Suprapubic skin (tissue), 4 donors: Measurements from ENCODE around the gene DPP9. TPM values are rescaled to one million over a fixed set of nuclear protein-coding genes. Genes with fewer than 3 reads are reported as not detected.
"Not testable (repeated sequence)": the region's sequence is repeated elsewhere in the genome, so short reads cannot be mapped to it uniquely, and the experiment has no call there.

Experiments used
- DNase-seq, 2 donors: peaks; one replicate each; pipeline ENCODE4 v3.0.0-alpha.2; 2019; ENCODE audit warnings: low spot score in 2 of 2
- H3K27ac ChIP-seq: fragments of 200-600 bp; sonication (generic); one replicate; pipeline ENCODE4 v1.5.1; 2019
- H3K27me3 ChIP-seq: fragments of 200-600 bp; sonication (generic); one replicate; pipeline ENCODE4 v1.5.1; 2019
- H3K36me3 ChIP-seq: fragments of 200-600 bp; sonication (generic); one replicate; pipeline ENCODE4 v1.5.1; 2019
- H3K4me1 ChIP-seq: fragments of 200-600 bp; sonication (generic); one replicate; pipeline ENCODE4 v1.5.1; 2019
- H3K4me3 ChIP-seq: fragments of 200-600 bp; sonication (generic); one replicate; pipeline ENCODE4 v1.5.1; 2019; ENCODE audit warnings: mild to moderate bottlenecking
- H3K9me3 ChIP-seq: fragments of 200-600 bp; sonication (generic); one replicate; pipeline ENCODE4 v1.5.1; 2019
- EP300 ChIP-seq: sonication (generic); formaldehyde crosslinking; IDR thresholded peaks from one replicate; pipeline ENCODE4 v1.6.1; 2017; ENCODE audit warnings: antibody characterized with exemption
- POLR2A ChIP-seq, 2 donors: fragments of 450-650 bp; IDR thresholded peaks; one replicate each; pipeline ENCODE4 v1.6.1; 2017; ENCODE audit warnings: antibody characterized with exemption in 2 of 2, mild to moderate bottlenecking in 2 of 2, moderate library complexity in 2 of 2
- POLR2AphosphoS5 ChIP-seq, 3 donors: sonication (generic); formaldehyde crosslinking; IDR thresholded peaks; one replicate each; pipeline ENCODE4 v1.6.1; 2017; ENCODE audit warnings: antibody characterized with exemption in 3 of 3
- WGBS: methylation state at CpG from one replicate; pipeline ENCODE4 v1.1.5; 2018; 5-methylcytosine and 5-hydroxymethylcytosine counted together
- total RNA-seq, 4 donors: library from RNA; depleted of rRNA; stranded (reverse); fragments of >200 nt; gene quantifications; one replicate each; pipeline ENCODE4 v1.1.0, GENCODE V29; 2016
- TF ChIP-seq, protein P1 (sequence below), 2 donors: fragments of 200-600 bp in 1 of 2; fragments of 450-650 bp in 1 of 2; sonication (generic) in 1 of 2; IDR thresholded peaks; one replicate each; pipeline ENCODE4 v1.5.1; 2016 to 2019; ENCODE audit warnings: antibody characterized with exemption in 2 of 2, mild to moderate bottlenecking in 1 of 2, moderate library complexity in 1 of 2

DPP9 gene
- total RNA-seq, 4 donors from 2014 or later, result 51.2 to 126 (median 84.1) TPM

DNA sequence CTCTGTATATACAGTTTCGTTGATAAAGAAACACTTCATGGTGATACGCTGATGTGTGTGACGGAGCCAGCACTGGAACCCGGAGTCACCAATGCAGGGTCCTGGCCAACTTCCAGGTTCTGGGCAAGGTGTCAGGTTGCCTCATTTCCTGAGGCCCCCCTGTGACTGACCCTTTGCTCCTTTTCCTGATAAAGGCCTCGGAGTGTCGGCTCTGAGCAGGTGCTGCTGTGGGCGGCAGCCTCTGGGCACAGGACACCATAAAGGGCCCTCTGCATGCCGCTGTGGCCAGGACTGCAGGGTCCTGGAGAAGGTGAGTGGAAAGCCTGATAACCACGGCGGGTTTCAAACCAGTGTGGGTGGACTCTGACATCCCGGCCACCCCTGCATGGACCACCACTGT is 36.2 kb downstream of the DPP9 start:
- no peaks in the 10 kb centered on the region for H3K9me3 ChIP-seq
- TF ChIP-seq POLR2A (IDR thresholded peaks at IDR 0.05) (no peak), POLR2AphosphoS5 (IDR thresholded peaks at IDR 0.05) (no peak), EP300 (no peak)
- TF ChIP-seq, protein P1, sequence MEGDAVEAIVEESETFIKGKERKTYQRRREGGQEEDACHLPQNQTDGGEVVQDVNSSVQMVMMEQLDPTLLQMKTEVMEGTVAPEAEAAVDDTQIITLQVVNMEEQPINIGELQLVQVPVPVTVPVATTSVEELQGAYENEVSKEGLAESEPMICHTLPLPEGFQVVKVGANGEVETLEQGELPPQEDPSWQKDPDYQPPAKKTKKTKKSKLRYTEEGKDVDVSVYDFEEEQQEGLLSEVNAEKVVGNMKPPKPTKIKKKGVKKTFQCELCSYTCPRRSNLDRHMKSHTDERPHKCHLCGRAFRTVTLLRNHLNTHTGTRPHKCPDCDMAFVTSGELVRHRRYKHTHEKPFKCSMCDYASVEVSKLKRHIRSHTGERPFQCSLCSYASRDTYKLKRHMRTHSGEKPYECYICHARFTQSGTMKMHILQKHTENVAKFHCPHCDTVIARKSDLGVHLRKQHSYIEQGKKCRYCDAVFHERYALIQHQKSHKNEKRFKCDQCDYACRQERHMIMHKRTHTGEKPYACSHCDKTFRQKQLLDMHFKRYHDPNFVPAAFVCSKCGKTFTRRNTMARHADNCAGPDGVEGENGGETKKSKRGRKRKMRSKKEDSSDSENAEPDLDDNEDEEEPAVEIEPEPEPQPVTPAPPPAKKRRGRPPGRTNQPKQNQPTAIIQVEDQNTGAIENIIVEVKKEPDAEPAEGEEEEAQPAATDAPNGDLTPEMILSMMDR (IDR thresholded peaks at IDR 0.05), result no peak
- no peak for DNase-seq
- 94% methylated on average over 5 of the region's 11 CpGs for WGBS
- H3K36me3 ChIP-seq, result peaks cover 92% of the 10 kb centered on the region
- no peak overlapping the region for H3K27ac ChIP-seq
- peaks cover 7% of the 10 kb centered on the region for H3K4me1 ChIP-seq
- H3K4me3 ChIP-seq, result no peak overlapping the region
- no peaks in the 10 kb centered on the region for H3K27me3 ChIP-seq

DNA sequence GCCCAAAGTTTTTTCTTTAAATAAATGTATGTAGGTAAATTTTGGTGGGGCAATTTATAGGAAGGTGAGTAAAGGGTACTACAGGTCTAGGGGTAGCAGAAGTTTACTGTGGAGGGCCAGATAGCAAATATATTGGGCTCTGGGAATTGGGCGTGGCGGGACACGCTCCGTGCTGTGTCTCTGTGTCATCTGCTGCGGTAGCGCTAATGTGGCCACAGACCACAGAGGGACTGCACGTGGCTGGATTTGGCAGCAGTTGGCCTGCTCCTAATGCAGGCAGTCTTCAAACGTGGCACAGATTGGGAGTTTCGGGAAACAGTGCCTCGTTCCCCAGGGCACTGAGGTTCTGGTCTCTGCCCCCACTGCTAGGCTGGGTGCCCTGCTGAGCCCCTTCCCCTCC is 36.9 kb downstream of the DPP9 start:
- TF ChIP-seq, protein P1 (IDR thresholded peaks at IDR 0.05), result no peak
- TF ChIP-seq EP300 (no peak), POLR2A (IDR thresholded peaks at IDR 0.05) (no peak)
- no peaks in the 10 kb centered on the region for H3K9me3 ChIP-seq
- H3K4me3 ChIP-seq, result no peak overlapping the region
- peaks cover under 1% of the 10 kb centered on the region for H3K4me1 ChIP-seq
- no peak overlapping the region for H3K27ac ChIP-seq
- H3K36me3 ChIP-seq, result peaks cover 94% of the 10 kb centered on the region
- H3K27me3 ChIP-seq, result no peaks in the 10 kb centered on the region
- 90% methylated on average over 9 of the region's 10 CpGs for WGBS
- no peak for DNase-seq

DNA sequence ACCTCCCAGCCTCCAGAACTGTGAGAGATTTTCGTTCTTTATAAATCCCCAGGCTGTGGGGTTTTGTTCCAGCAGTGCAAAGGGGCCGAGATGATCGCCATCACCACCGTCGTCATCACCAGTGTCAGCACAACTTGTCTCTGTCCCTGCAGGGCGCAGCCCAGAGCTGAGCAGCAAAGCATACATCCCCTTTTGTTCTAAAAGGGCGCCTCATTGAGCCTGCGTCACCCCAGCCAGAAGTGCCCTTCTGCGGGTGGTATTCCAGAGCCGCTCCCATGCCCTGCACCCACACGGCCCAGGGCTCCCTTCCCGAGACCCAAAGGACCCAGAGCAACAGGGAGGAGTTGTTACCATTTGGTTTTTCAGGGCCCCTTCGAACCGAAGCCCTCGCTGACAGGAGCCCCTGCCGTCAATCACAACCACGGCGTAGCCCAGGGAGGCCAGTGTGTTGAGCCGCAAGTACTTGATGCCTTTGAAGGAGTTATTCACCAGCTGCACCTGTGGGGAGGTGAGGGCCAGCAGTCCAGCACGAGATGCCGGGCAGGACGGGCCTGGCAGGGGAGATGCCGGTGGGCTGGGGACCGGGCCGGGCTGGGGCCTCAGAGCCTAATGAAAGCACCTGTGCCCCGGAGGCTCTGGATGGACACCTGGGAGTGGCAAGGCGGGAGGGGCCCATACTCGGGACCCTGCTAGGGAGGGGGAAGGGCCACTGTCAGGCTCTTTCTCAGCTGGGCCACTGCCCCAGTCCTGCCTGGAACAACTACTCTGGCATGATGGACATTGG is 39.1 kb downstream of the DPP9 start:
- TF ChIP-seq, protein P1 (IDR thresholded peaks at IDR 0.05), result no peak
- no peak for TF ChIP-seq POLR2AphosphoS5 (IDR thresholded peaks at IDR 0.05)
- H3K4me1 ChIP-seq, result no peaks in the 10 kb centered on the region
- peaks cover 95% of the 10 kb centered on the region for H3K36me3 ChIP-seq

DNA sequence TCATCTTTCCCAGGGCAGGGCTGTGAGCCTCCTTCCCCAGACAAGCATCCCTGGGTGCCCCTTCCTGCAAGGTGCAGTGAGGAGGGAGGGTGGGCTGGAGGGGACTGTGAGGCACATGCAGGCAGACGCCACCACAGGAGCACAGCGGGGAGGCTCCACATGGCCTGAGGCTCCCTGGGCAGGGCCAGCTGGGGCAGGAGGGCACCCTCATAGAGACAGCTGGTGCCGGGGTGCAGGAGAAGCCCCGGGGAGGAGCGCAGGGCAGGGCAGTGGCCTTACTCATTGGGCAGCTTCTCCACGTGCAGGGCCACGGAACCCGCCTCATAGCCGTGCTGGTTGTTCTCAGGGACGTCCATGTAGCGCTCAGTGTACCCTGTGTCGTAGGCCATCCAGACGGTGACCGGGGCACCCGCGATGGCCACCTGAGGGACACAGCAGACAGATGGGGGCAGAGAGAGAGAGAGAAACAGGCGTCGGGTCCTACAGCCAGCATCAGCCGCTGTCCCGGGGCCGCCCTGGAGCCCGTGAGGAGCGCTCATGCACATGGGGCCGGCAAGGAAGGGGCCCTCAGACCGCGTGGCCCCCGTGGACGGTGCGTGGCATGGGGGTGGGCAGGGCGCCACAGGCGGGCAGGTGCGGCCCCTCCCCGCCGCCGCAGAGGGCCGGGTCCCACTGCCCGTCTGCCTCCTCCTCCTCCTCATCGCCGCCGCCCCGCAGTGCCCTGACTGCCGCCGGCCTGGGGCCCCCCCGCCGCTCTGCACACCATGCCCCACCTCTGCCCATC is 41.0 kb downstream of the DPP9 start:
- Histone ChIP-seq H3K36me3 (peaks cover 92% of the 10 kb centered on the region), H3K4me3 (no peak overlapping the region), H3K27ac (no peak overlapping the region), H3K27me3 (no peaks in the 10 kb centered on the region), H3K4me1 (no peaks in the 10 kb centered on the region), H3K9me3 (no peaks in the 10 kb centered on the region)
- TF ChIP-seq EP300 (no peak), POLR2A (IDR thresholded peaks at IDR 0.05) (no peak), POLR2AphosphoS5 (IDR thresholded peaks at IDR 0.05) (no peak)
- TF ChIP-seq, protein P1 (IDR thresholded peaks at IDR 0.05), result no peak
- no peak for DNase-seq
- 92% methylated on average over 28 of the region's 45 CpGs for WGBS

More for the DNA sequence above, 39.1 kb downstream of the DPP9 start:
- Histone ChIP-seq H3K9me3 (no peaks in the 10 kb centered on the region), H3K27me3 (no peaks in the 10 kb centered on the region), H3K4me3 (no peak overlapping the region), H3K27ac (no peak overlapping the region)
- DNase-seq, result no peak
- WGBS, result 85% methylated on average over 18 of the region's 28 CpGs

DNA sequence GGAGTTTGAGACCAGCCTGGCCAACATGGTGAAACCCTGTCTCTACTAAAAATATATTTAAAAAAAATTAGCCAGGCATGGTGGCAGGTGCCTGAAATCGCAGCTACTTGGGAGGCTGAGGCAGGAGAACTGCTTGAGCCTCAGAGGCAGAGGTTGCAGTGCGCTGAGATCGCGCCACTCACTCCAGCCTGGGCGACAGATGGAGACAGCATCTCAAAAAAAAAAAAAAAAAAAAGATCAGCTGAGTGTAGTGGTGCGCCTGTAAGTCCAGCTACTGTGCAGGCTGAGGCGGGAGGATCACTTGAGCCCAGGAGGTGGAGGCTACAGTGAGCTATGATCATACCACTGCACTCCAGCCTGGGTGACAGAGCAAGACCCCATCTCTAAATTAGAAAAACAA is 43.6 kb downstream of the DPP9 start:
- not testable (repeated sequence) for H3K27me3 ChIP-seq, H3K4me1 ChIP-seq, H3K4me3 ChIP-seq, H3K27ac ChIP-seq, DNase-seq, H3K9me3 ChIP-seq
- H3K36me3 ChIP-seq, result peaks cover 88% of the 10 kb centered on the region
- 96% methylated on average over 7 of the region's 7 CpGs for WGBS
